HepG2 (cell line): ENCODE results near the gene SAMD4B. TPM values are rescaled to one million over a fixed set of nuclear protein-coding genes. Genes with fewer than 3 reads are reported as not detected.
A peak's percentile ranks its signal among the peaks of the same experiment; 100 is the strongest.

ENCODE experiments used
- AGO1 ChIP-seq: fragments of 200-400 bp; formaldehyde crosslinking; IDR thresholded peaks from 2 replicates; pipeline ENCODE4 v1.6.1; 2017; ENCODE audit warnings: mild to moderate bottlenecking, low read depth, low read length, moderate library complexity; ENCODE audit not compliant: poor library complexity, severe bottlenecking
- DMAP1 ChIP-seq: IDR thresholded peaks from 2 replicates; pipeline ENCODE4 v1.6.1; 2016
- DPF2 ChIP-seq: sonication (generic); formaldehyde crosslinking; IDR thresholded peaks from 2 replicates; pipeline ENCODE4 v1.4.0; 2020; ENCODE audit warnings: mild to moderate bottlenecking, low read depth, missing genetic modification reagents, borderline replicate concordance
- HDAC6 ChIP-seq: fragments of 200-600 bp; sonication (generic); IDR thresholded peaks from 2 replicates; pipeline ENCODE4 v1.7.0; 2017; ENCODE audit warnings: mild to moderate bottlenecking, antibody characterized with exemption, low read length, low read depth
- IRX3 ChIP-seq: sonication (generic); formaldehyde crosslinking; IDR thresholded peaks from 2 replicates; pipeline ENCODE4 v1.8.1; 2023; ENCODE audit warnings: mild to moderate bottlenecking, low read depth, missing genetic modification reagents, borderline replicate concordance
- MAFG ChIP-seq: sonication (generic); formaldehyde crosslinking; IDR thresholded peaks from 2 replicates; pipeline ENCODE4 v1.5.1; 2020; ENCODE audit warnings: mild to moderate bottlenecking, missing genetic modification reagents
- NFKB2 ChIP-seq: sonication (generic); formaldehyde crosslinking; IDR thresholded peaks from 2 replicates; pipeline ENCODE4 v1.4.0; 2020; ENCODE audit warnings: missing genetic modification reagents, borderline replicate concordance
- PHF8 ChIP-seq: sonication (generic); formaldehyde crosslinking; IDR thresholded peaks from 2 replicates; pipeline ENCODE4 v1.5.0; 2020; ENCODE audit warnings: missing genetic modification reagents
- RCOR2 ChIP-seq: IDR thresholded peaks from 2 replicates; pipeline ENCODE4 v1.6.1; 2016; ENCODE audit warnings: missing biosample characterization, missing genetic modification reagents
- RELA ChIP-seq: sonication (generic); formaldehyde crosslinking; IDR thresholded peaks from 2 replicates; pipeline ENCODE4 v1.4.0; 2020; ENCODE audit warnings: missing genetic modification reagents
- REXO4 ChIP-seq: sonication (generic); formaldehyde crosslinking; IDR thresholded peaks from 2 replicates; pipeline ENCODE4 v1.8.0; 2022; ENCODE audit warnings: missing genetic modification reagents, mild to moderate bottlenecking, borderline replicate concordance
- SMAD1 ChIP-seq: sonication (generic); formaldehyde crosslinking; IDR thresholded peaks from 2 replicates; pipeline ENCODE4 v1.4.0; 2020; ENCODE audit warnings: missing genetic modification reagents, low read depth, mild to moderate bottlenecking, borderline replicate concordance
- SP140L ChIP-seq: sonication (generic); formaldehyde crosslinking; IDR thresholded peaks from 2 replicates; pipeline ENCODE4 v1.4.0; 2020; ENCODE audit warnings: missing genetic modification reagents, borderline replicate concordance
- SYNCRIP ChIP-seq: fragments of 200-400 bp; formaldehyde crosslinking; IDR thresholded peaks from 2 replicates; pipeline ENCODE4 v1.6.1; 2018; ENCODE audit warnings: mild to moderate bottlenecking, low read depth, low read length; ENCODE audit not compliant: insufficient read depth
- TAF1 ChIP-seq: sonication (generic); formaldehyde crosslinking; IDR thresholded peaks from 2 replicates; pipeline ENCODE4 v1.4.0; 2020; ENCODE audit warnings: missing genetic modification reagents
- THAP11 ChIP-seq: IDR thresholded peaks from 2 replicates; pipeline ENCODE4 v1.6.1; 2016; ENCODE audit warnings: missing biosample characterization, missing genetic modification reagents
- ZNF431 ChIP-seq: sonication (generic); formaldehyde crosslinking; IDR thresholded peaks from 2 replicates; pipeline ENCODE4 v1.9.0; 2022; ENCODE audit warnings: missing genetic modification reagents, low read depth, mild to moderate bottlenecking, borderline replicate concordance
- ZNF614 ChIP-seq: IDR thresholded peaks from 2 replicates; pipeline ENCODE4 v1.6.1; 2018; ENCODE audit warnings: missing biosample characterization, missing genetic modification reagents, inconsistent platforms, borderline replicate concordance
- ZNF678 ChIP-seq: sonication (generic); formaldehyde crosslinking; IDR thresholded peaks from 2 replicates; pipeline ENCODE4 v1.4.0; 2020; ENCODE audit warnings: mild to moderate bottlenecking, missing genetic modification reagents
- ZNF703 ChIP-seq: sonication (generic); formaldehyde crosslinking; IDR thresholded peaks from 2 replicates; pipeline ENCODE4 v1.5.1; 2020; ENCODE audit warnings: missing genetic modification reagents, mild to moderate bottlenecking, moderate library complexity, borderline replicate concordance
- polyA plus RNA-seq, 8 experiments: library from polyadenylated mRNA; depleted of rRNA in 3 of 8; stranded (reverse) in 7 of 8; unstranded in 1 of 8; fragments of >200 nt; fragmentation: Illumina TruSeq in 4 of 8; extraction: Trizol in 4 of 8; gene quantifications; 2 replicates each; pipeline versions ENCODE4 v1.2.1 to v1.2.3, GENCODE V29; 2011 to 2016; ENCODE audit warnings: low read depth in 4 of 8, missing spikeins in 1 of 8, mixed read lengths in 1 of 8; ENCODE audit not compliant: insufficient read depth in 1 of 8
- total RNA-seq, 5 experiments: library from RNA; depleted of rRNA; stranded (reverse); fragments of >200 nt; fragmentation: Illumina TruSeq; extraction: Trizol; gene quantifications; 2 replicates each; pipeline ENCODE4 v1.2.3, GENCODE V29; 2016; ENCODE audit warnings: low read depth in 1 of 5
- TF ChIP-seq, protein P1 (sequence below): sonication (generic); formaldehyde crosslinking; IDR thresholded peaks from 2 replicates; pipeline ENCODE4 v1.8.1; 2023; ENCODE audit warnings: mild to moderate bottlenecking, missing genetic modification reagents, borderline replicate concordance
- TF ChIP-seq, protein P2 (sequence below), 2 experiments: sonication (generic) in 1 of 2; formaldehyde crosslinking in 1 of 2; IDR thresholded peaks; 2 replicates each; pipeline versions ENCODE4 v1.4.0 to v1.6.1; 2016 to 2020; ENCODE audit warnings: borderline replicate concordance in 1 of 2, low read depth in 1 of 2, mild to moderate bottlenecking in 1 of 2, missing genetic modification reagents in 1 of 2
- TF ChIP-seq, protein P3 (sequence below): sonication (generic); formaldehyde crosslinking; IDR thresholded peaks from 2 replicates; pipeline ENCODE4 v1.4.0; 2020; ENCODE audit warnings: missing genetic modification reagents

SAMD4B gene
- total and polyA plus RNA-seq, 2 of the 13 experiments (the other 11 are each of a cell fraction or from before 2014, with no cell fraction given): 26.0 to 31.8 TPM

DNA sequence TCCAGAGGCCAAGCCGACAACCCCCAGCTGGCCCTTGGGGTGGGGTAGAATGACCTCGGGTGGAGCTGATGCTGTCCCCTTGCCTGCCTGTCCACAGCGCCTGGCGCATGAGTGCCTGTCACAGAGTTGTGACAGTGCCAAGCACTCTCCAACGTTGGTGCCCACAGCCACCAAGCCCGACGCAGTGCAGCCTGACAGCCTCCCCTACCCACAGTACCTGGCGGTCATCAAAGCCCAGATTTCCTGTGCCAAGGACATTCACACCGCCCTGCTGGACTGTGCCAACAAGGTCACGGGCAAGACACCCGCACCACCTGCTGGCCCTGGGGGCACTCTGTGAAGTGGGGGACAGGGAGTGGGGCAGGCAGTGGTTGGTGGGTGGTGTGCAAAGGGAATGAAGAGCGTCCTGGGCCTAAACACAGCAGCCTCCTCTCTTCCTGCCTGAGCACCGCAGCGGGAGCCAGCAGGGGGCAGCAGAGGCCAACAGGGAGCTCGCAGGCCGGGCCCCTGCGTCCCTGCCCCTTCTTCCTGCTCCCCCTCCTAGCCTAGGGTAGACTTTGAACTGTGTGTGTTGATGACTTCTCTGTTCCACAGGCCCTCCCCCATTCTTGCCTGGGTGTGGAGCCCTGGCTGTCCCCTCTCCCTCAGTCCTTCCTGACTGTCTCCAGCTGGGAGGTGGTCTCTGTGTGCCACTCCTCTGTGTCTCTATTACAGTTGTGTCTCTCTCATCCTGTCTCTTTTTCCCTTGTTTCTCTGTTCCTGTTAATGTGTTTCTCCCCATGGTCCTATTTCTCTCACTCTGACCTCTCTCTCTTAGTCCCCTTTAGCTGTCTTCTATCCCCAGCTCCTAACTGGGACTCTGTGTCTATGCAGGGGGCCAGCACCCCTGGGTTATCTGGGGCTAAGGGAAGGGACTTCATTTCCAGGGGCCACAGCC is 55.4 kb downstream of the SAMD4B start (continued):
- TF ChIP-seq SMAD1 (CRISPR knock-in tag) (peak; percentile 76; the same call in 1 of the 2 replicates), RCOR2 (CRISPR knock-in tag) (peak; percentile 88), AGO1 (no peak), RELA (CRISPR knock-in tag) (no peak), REXO4 (CRISPR knock-in tag) (no peak), ZNF614 (CRISPR knock-in tag) (0 out of 2 replicates have a peak, but pooled peaks have one; percentile 44), DPF2 (CRISPR knock-in tag) (peak; percentile 37; the same call in 1 of the 2 replicates), SYNCRIP (no peak), IRX3 (CRISPR knock-in tag) (no peak), NFKB2 (CRISPR knock-in tag) (no peak; the same call in 1 of the 2 replicates), SP140L (no peak), ZNF703 (no peak), ZNF431 (0 out of 2 replicates have a peak, but pooled peaks have one; percentile 46), ZNF678 (CRISPR knock-in tag) (no peak), THAP11 (CRISPR knock-in tag) (peak; percentile 84), PHF8 (peak; percentile 26; the same call in 1 of the 2 replicates), MAFG (CRISPR knock-in tag) (no peak), HDAC6 (no peak), TAF1 (CRISPR knock-in tag) (peak; percentile 67; the same call in 1 of the 2 replicates), DMAP1 (CRISPR knock-in tag) (peak; percentile 63; the same call in 1 of the 2 replicates)
- TF ChIP-seq, protein P1, sequence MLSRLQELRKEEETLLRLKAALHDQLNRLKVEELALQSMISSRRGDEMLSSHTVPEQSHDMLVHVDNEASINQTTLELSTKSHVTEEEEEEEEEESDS (CRISPR knock-in tag): no peak
- TF ChIP-seq, protein P2, sequence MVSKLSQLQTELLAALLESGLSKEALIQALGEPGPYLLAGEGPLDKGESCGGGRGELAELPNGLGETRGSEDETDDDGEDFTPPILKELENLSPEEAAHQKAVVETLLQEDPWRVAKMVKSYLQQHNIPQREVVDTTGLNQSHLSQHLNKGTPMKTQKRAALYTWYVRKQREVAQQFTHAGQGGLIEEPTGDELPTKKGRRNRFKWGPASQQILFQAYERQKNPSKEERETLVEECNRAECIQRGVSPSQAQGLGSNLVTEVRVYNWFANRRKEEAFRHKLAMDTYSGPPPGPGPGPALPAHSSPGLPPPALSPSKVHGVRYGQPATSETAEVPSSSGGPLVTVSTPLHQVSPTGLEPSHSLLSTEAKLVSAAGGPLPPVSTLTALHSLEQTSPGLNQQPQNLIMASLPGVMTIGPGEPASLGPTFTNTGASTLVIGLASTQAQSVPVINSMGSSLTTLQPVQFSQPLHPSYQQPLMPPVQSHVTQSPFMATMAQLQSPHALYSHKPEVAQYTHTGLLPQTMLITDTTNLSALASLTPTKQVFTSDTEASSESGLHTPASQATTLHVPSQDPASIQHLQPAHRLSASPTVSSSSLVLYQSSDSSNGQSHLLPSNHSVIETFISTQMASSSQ (IDR thresholded peaks at IDR 0.05; ENCODE audit: low read depth): peak; percentile 43
- TF ChIP-seq, protein P2 (CRISPR knock-in tag; IDR thresholded peaks at IDR 0.05; ENCODE audit: borderline replicate concordance): peak; percentile 57; the same call in 1 of the 2 replicates
- TF ChIP-seq, protein P3, sequence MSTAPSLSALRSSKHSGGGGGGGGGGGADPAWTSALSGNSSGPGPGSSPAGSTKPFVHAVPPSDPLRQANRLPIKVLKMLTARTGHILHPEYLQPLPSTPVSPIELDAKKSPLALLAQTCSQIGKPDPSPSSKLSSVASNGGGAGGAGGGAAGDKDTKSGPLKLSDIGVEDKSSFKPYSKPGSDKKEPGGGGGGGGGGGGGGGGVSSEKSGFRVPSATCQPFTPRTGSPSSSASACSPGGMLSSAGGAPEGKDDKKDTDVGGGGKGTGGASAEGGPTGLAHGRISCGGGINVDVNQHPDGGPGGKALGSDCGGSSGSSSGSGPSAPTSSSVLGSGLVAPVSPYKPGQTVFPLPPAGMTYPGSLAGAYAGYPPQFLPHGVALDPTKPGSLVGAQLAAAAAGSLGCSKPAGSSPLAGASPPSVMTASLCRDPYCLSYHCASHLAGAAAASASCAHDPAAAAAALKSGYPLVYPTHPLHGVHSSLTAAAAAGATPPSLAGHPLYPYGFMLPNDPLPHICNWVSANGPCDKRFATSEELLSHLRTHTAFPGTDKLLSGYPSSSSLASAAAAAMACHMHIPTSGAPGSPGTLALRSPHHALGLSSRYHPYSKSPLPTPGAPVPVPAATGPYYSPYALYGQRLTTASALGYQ: no peak
